H9 (cell line): Measurements from ENCODE around the gene ANXA3. TPM values are rescaled to one million over a fixed set of nuclear protein-coding genes. Genes with fewer than 3 reads are reported as not detected.

Experiments
- DNase-seq: peaks from one replicate; pipeline ENCODE4 v3.0.0-alpha.2; 2017
- H2AFZ ChIP-seq: one replicate; pipeline ENCODE4 v1.6.1; 2013; ENCODE audit warnings: mild to moderate bottlenecking, low read length, control low read depth, moderate library complexity
- H2AK5ac ChIP-seq: 2 replicates; pipeline ENCODE4 v1.6.1; 2013; ENCODE audit warnings: low read length, control low read depth, mixed read lengths; ENCODE audit not compliant: insufficient read length
- H2BK120ac ChIP-seq: one replicate; pipeline ENCODE4 v1.6.1; 2013; ENCODE audit warnings: low read depth, mild to moderate bottlenecking, low read length, control low read depth, inconsistent platforms; ENCODE audit not compliant: poor library complexity, severe bottlenecking
- H2BK12ac ChIP-seq: 2 replicates; pipeline ENCODE4 v1.6.1; 2013; ENCODE audit warnings: low read length, control low read depth, mixed read lengths, low read depth; ENCODE audit not compliant: insufficient read length
- H2BK15ac ChIP-seq: 2 replicates; pipeline ENCODE4 v1.6.1; 2013; ENCODE audit warnings: low read depth, low read length, control low read depth
- H2BK20ac ChIP-seq: one replicate; pipeline ENCODE4 v1.6.1; 2013; ENCODE audit warnings: low read depth, mild to moderate bottlenecking, low read length, control low read depth, inconsistent platforms; ENCODE audit not compliant: poor library complexity, severe bottlenecking
- H2BK5ac ChIP-seq: 2 replicates; pipeline ENCODE4 v1.6.1; 2013; ENCODE audit warnings: low read length, control low read depth, mixed read lengths; ENCODE audit not compliant: insufficient read length
- H3K14ac ChIP-seq: 2 replicates; pipeline ENCODE4 v1.6.1; 2013; ENCODE audit warnings: low read length, control low read depth; ENCODE audit not compliant: insufficient read depth
- H3K18ac ChIP-seq: 2 replicates; pipeline ENCODE4 v1.6.1; 2013; ENCODE audit warnings: low read depth, mild to moderate bottlenecking, mixed read lengths, low read length, control low read depth; ENCODE audit not compliant: insufficient read length
- H3K23ac ChIP-seq: 2 replicates; pipeline ENCODE4 v1.6.1; 2013; ENCODE audit warnings: low read length, control low read depth, mixed read lengths, low read depth; ENCODE audit not compliant: insufficient read length
- H3K23me2 ChIP-seq: 2 replicates; pipeline ENCODE4 v1.6.1; 2013; ENCODE audit warnings: low read depth, mild to moderate bottlenecking, mixed read lengths, low read length, control low read depth; ENCODE audit not compliant: insufficient read length, poor library complexity, severe bottlenecking
- H3K27ac ChIP-seq: 2 replicates; pipeline ENCODE4 v1.5.1; 2013; ENCODE audit warnings: low read length, control low read depth, mixed read lengths, low read depth; ENCODE audit not compliant: insufficient read length
- H3K27me3 ChIP-seq: 2 replicates; pipeline ENCODE4 v1.6.1; 2013; ENCODE audit warnings: low read length, control low read depth, inconsistent platforms; ENCODE audit not compliant: insufficient read depth
- H3K4ac ChIP-seq: 2 replicates; pipeline ENCODE4 v1.6.1; 2013; ENCODE audit warnings: low read depth, mild to moderate bottlenecking, control low read depth, inconsistent platforms, low read length, moderate library complexity
- H3K4me1 ChIP-seq: 2 replicates; pipeline ENCODE4 v1.6.1; 2013; ENCODE audit warnings: low read length, control low read depth, inconsistent platforms; ENCODE audit not compliant: insufficient read depth
- H3K4me2 ChIP-seq: 2 replicates; pipeline ENCODE4 v1.6.1; 2013; ENCODE audit warnings: low read length, control low read depth, mixed read lengths; ENCODE audit not compliant: insufficient read length, insufficient read depth
- H3K56ac ChIP-seq: 2 replicates; pipeline ENCODE4 v1.6.1; 2013; ENCODE audit warnings: low read depth, mild to moderate bottlenecking, mixed read lengths, low read length, control low read depth; ENCODE audit not compliant: insufficient read length
- H3K79me1 ChIP-seq: 2 replicates; pipeline ENCODE4 v1.6.1; 2013; ENCODE audit warnings: low read depth, mild to moderate bottlenecking, moderate library complexity, low read length, control low read depth, inconsistent platforms; ENCODE audit not compliant: insufficient read depth, poor library complexity, severe bottlenecking
- H3K79me2 ChIP-seq: 2 replicates; pipeline ENCODE4 v1.6.1; 2013; ENCODE audit warnings: low read length, control low read depth, inconsistent platforms; ENCODE audit not compliant: insufficient read depth
- H3K9ac ChIP-seq: 2 replicates; pipeline ENCODE4 v1.6.1; 2013; ENCODE audit warnings: low read length, control low read depth, mixed read lengths; ENCODE audit not compliant: insufficient read length; ENCODE audit errors: extremely low read depth
- H3K9me3 ChIP-seq: one replicate; pipeline ENCODE4 v1.6.1; 2013; ENCODE audit warnings: low read depth, low read length, inconsistent platforms; ENCODE audit not compliant: control insufficient read depth
- H3T11ph ChIP-seq: one replicate; pipeline ENCODE4 v1.6.1; 2013; ENCODE audit warnings: mild to moderate bottlenecking, low read length, control low read depth, inconsistent platforms
- H4K20me1 ChIP-seq: one replicate; pipeline ENCODE4 v1.6.1; 2013; ENCODE audit not compliant: control insufficient read depth, insufficient read length, insufficient read depth
- H4K5ac ChIP-seq: 2 replicates; pipeline ENCODE4 v1.6.1; 2013; ENCODE audit warnings: low read depth, mild to moderate bottlenecking, mixed read lengths, low read length, control low read depth; ENCODE audit not compliant: insufficient read length
- H4K8ac ChIP-seq: replicated peaks from 2 replicates; pipeline ENCODE4 v1.6.1; 2013; ENCODE audit warnings: low read length, control low read depth, mixed read lengths, low read depth; ENCODE audit not compliant: insufficient read length
- H4K91ac ChIP-seq: 2 replicates; pipeline ENCODE4 v1.6.1; 2013; ENCODE audit warnings: low read depth, mild to moderate bottlenecking, moderate library complexity, mixed read lengths, low read length, control low read depth; ENCODE audit not compliant: insufficient read length
- H3K27ac Mint-ChIP-seq, 3 experiments: 2 replicates in 2 of 3; 3 replicates in 1 of 3; pipeline ENCODE4 v1.8.0; 2020 to 2021; ENCODE audit warnings: mixed read lengths in 3 of 3, mild to moderate bottlenecking in 1 of 3, moderate library complexity in 1 of 3
- H3K27me3 Mint-ChIP-seq: 2 replicates; pipeline ENCODE4 v1.8.0; 2021; ENCODE audit warnings: low read depth, mild to moderate bottlenecking, moderate library complexity, mixed read lengths
- H3K36me3 Mint-ChIP-seq, 3 experiments: 2 replicates in 2 of 3; 3 replicates in 1 of 3; pipeline ENCODE4 v1.8.0; 2020 to 2021; ENCODE audit warnings: low read depth in 3 of 3, mixed read lengths in 3 of 3; ENCODE audit not compliant: insufficient read depth in 1 of 3
- H3K4me1 Mint-ChIP-seq, 2 experiments: 2 replicates each; pipeline ENCODE4 v1.8.0; 2020; ENCODE audit warnings: mixed read lengths in 2 of 2
- H3K4me3 Mint-ChIP-seq, 2 experiments: 2 replicates in 1 of 2; 3 replicates in 1 of 2; pipeline ENCODE4 v1.8.0; 2020 to 2021; ENCODE audit warnings: mild to moderate bottlenecking in 2 of 2, mixed read lengths in 2 of 2, moderate library complexity in 1 of 2
- H3K9me3 Mint-ChIP-seq, 2 experiments: 2 replicates in 1 of 2; 3 replicates in 1 of 2; pipeline ENCODE4 v1.8.0; 2020; ENCODE audit warnings: mild to moderate bottlenecking in 2 of 2, mixed read lengths in 2 of 2, moderate library complexity in 1 of 2
- WGBS: extraction: QIAGEN DNeasy Blood & Tissue Kit; methylation state at CpG from one replicate; pipeline ENCODE4 v1.1.7; 2013; ENCODE audit warnings: missing lambda C conversion rate, low lambda C conversion rate, mixed read lengths; ENCODE audit not compliant: insufficient read length; ENCODE audit errors: extremely low coverage; 5-methylcytosine and 5-hydroxymethylcytosine counted together
- total RNA-seq: library from RNA; stranded (reverse); gene quantifications from 2 replicates; pipeline ENCODE4 v1.2.1, GENCODE V29; 2021
- TF ChIP-seq, protein P1 (sequence below): fragments of 200-600 bp; sonication (generic); conservative IDR thresholded peaks from 3 replicates; pipeline ENCODE4 v1.8.0; 2021; ENCODE audit warnings: antibody characterized with exemption, mild to moderate bottlenecking

Gene ANXA3
- total RNA-seq, 1 experiment from 2014 or later, result 20.6 TPM

DNA sequence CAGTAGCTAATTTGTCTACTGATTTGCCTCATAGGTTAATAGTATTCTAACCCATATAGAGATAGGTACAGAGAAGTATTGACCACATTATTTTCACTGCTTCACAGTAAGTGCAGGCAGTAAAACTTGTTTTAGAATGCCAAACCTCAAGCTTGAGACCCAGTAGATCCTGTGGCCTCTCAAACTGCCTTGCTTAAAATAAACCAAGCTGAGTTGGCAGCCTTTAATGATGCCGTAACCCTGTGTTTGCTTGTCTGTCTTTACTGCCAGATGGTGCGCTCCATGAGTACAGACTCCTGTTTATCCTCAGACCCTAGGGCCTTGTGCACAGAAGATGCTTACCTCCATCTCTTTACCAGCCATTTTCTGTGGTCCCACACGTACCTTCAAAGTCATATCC, 50.8 kb downstream of the ANXA3 start:
- H2BK12ac ChIP-seq, result no peak overlapping the region
- no peaks in the 10 kb centered on the region for H3K79me1 ChIP-seq
- Mint-ChIP-seq H3K36me3 (peaks cover 0 to 8% (median 0%) of the 10 kb centered on the region in 3 experiments; a peak in 1 of 7 replicates), H3K9me3 (no peaks in the 10 kb centered on the region), H3K27me3 (no peaks in the 10 kb centered on the region), H3K27ac (no peak overlapping the region), H3K4me3 (no peak overlapping the region), H3K4me1 (no peaks in the 10 kb centered on the region)
- H2BK120ac ChIP-seq, result no peak overlapping the region
- H4K20me1 ChIP-seq, result no peaks in the 10 kb centered on the region
- H3K9me3 ChIP-seq, result no peaks in the 10 kb centered on the region
- no peak overlapping the region for H3K4ac ChIP-seq
- H3K14ac ChIP-seq, result no peak overlapping the region
- TF ChIP-seq, protein P1, sequence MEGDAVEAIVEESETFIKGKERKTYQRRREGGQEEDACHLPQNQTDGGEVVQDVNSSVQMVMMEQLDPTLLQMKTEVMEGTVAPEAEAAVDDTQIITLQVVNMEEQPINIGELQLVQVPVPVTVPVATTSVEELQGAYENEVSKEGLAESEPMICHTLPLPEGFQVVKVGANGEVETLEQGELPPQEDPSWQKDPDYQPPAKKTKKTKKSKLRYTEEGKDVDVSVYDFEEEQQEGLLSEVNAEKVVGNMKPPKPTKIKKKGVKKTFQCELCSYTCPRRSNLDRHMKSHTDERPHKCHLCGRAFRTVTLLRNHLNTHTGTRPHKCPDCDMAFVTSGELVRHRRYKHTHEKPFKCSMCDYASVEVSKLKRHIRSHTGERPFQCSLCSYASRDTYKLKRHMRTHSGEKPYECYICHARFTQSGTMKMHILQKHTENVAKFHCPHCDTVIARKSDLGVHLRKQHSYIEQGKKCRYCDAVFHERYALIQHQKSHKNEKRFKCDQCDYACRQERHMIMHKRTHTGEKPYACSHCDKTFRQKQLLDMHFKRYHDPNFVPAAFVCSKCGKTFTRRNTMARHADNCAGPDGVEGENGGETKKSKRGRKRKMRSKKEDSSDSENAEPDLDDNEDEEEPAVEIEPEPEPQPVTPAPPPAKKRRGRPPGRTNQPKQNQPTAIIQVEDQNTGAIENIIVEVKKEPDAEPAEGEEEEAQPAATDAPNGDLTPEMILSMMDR, result no peak
- H3K27ac ChIP-seq, result no peak overlapping the region
- no peak overlapping the region for H2AFZ ChIP-seq
- no CpG with 5 or more reads among the region's 3 CpGs for WGBS
- H3K79me2 ChIP-seq, result no peaks in the 10 kb centered on the region
- no peak overlapping the region for H4K8ac ChIP-seq
- H3K23ac ChIP-seq, result peak overlapping the region; percentile 1
- no peak overlapping the region for H4K91ac ChIP-seq
- no peaks in the 10 kb centered on the region for H3K4me1 ChIP-seq
- H3K56ac ChIP-seq, result no peak overlapping the region
- H3K23me2 ChIP-seq, result no peaks in the 10 kb centered on the region
- DNase-seq, result no peak
- no peak overlapping the region for H2BK15ac ChIP-seq
- H3K27me3 ChIP-seq, result no peaks in the 10 kb centered on the region
- no peak overlapping the region for H4K5ac ChIP-seq
- no peak overlapping the region for H3T11ph ChIP-seq
- no peak overlapping the region for H3K18ac ChIP-seq
- no peak overlapping the region for H2BK20ac ChIP-seq
- no peak overlapping the region for H2AK5ac ChIP-seq
- no peak overlapping the region for H3K4me2 ChIP-seq
- H3K9ac ChIP-seq, result no peak overlapping the region
- no peak overlapping the region for H2BK5ac ChIP-seq
